GM18498 (cell line): ENCODE measurements around the gene NHS.
"Not testable (repeated sequence)": the region's sequence is repeated elsewhere in the genome, so short reads cannot be mapped to it uniquely, and the experiment has no call there.

Experiments
- ATAC-seq: cut with Tn5 transposase; IDR thresholded peaks from one replicate; pipeline ENCODE4 v1.9.1; 2021; ENCODE audit warnings: mild to moderate bottlenecking, moderate library complexity; ENCODE audit not compliant: unreplicated experiment

NHS gene

GRCh38 chrX:17446269-17446668, 71.3 kb downstream of the NHS start:
- ATAC-seq = not testable (repeated sequence)

- ATAC-seq = no peak
Measured at GRCh38 chrX:17448188-17448587, 73.2 kb downstream of the NHS start.

DNA sequence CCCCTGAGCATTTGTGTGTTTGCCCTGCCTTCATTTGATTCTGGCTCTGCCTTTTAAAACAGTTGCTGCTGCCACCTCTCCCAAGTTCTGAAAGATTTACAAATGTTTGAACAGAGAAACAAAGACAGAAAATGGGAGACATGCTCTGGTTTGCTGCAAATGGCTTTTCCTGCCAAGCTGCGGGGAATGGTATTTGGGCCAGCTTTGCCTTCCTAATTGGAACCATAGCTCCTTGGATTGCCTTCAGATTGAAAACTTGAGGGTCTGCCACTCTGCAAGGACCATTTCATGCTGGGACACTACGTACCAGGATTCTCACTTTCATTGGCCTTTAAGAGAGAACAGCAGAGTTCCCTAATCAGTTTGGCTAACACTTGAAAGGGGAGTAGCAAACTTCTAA, 74.9 kb downstream of the NHS start:
- no peak for ATAC-seq

DNA sequence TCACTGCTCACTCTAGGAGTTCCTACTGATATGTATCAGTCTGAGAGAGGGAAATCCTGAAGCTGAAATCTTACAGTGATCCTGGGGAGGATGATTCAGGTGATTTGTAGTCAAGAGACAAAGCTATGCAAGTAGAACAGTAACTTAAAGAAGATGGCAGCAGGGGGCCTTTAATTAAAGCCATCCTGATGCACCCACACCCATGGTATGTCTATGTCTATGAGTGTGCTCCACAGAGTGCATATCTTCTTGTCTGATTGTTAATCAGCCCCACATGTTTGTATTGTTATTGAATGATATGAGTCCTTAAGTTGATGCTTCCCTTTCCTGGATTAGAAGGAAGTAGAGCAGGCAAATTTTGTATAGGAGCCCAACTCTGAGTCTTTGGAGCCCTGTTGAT, 78.8 kb downstream of the NHS start:
- no peak for ATAC-seq

GRCh38 chrX:17456526-17456925, 81.5 kb downstream of the NHS start:
- no peak for ATAC-seq

DNA sequence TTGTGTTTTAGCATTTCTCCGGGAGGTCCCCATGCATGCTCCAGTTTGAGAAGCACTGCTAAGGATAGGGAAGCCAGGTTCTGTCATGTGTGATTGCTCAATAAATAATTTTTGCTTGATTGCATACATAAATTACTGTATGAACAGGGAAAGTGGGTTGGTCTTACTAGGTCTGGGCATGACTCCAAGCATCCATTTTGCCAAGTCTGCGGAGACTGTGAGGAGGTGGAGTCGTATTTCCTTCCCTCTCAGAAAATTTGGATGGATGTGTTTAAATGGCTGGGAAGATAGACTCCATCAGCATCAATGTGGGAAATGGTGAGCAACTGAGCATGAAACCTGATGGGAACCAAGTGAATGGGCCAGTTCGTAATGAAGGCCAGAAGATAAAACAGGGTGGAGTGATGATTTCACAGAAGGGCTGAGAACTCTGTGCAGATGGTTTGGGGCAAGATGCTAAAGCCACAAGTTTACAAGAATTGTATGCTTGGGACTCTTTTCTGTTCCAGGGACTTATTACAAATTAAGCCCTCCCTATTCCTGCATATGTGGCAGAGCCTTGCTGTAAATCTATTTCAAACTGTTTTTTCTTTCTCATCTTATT, 84.1 kb downstream of the NHS start:
- ATAC-seq = no peak

GRCh38 chrX:17459661-17460060, 84.7 kb downstream of the NHS start:
- no peak for ATAC-seq

DNA sequence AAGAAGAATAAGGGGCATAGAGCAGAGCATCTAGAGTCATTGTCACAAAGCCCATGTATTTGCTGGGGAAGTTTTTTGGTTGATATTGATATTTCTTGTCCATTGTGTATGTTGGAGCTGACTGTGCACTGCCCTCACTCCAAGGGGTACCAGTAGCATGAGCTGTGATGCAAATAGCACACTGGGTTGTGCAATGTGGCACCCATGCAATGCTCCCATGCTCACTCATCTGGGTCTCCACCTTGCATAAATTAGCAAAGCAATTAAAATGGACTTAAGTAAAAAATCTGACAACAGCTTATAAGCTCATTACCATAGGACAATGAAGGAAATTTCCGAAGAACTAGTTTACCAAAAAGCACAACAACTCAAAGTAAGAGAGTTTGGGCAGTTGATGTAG, 87.9 kb downstream of the NHS start:
- ATAC-seq = no peak

GRCh38 chrX:17464194-17464593, 89.2 kb downstream of the NHS start:
- ATAC-seq = no peak

GRCh38 chrX:17465201-17465600, 90.2 kb downstream of the NHS start:
- ATAC-seq = no peak

- no peak for ATAC-seq
Measured at GRCh38 chrX:17465802-17466201, 90.8 kb downstream of the NHS start.

GRCh38 chrX:17470136-17470535, 95.1 kb downstream of the NHS start:
- no peak for ATAC-seq

DNA sequence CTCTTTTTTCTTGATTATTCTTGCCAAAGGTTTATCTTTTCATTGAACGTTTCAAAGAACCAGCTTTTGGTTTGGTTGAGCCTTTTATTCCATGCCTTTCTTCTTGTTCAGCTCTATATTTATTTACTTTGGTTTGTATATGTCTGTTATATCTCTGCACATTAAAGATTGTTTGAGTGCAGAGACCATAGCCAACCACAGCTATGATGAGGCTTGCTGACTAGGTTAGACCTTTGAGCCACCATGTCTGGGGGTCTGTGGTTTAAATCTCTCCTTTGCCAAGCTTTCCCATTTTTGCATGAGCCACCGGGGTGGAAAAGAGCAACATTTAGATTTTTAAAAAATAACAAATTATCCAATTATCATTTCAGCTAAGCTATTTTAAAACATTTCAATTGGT, 96.1 kb downstream of the NHS start:
- ATAC-seq = no peak

GRCh38 chrX:17471861-17472260, 96.9 kb downstream of the NHS start:
- ATAC-seq = no peak

- no peak for ATAC-seq
Measured at GRCh38 chrX:17472424-17472823, 97.4 kb downstream of the NHS start.

- ATAC-seq = no peak
Measured at GRCh38 chrX:17473021-17473420, 98.0 kb downstream of the NHS start.

- no peak for ATAC-seq
Measured at GRCh38 chrX:17474892-17475291, 99.9 kb downstream of the NHS start.

DNA sequence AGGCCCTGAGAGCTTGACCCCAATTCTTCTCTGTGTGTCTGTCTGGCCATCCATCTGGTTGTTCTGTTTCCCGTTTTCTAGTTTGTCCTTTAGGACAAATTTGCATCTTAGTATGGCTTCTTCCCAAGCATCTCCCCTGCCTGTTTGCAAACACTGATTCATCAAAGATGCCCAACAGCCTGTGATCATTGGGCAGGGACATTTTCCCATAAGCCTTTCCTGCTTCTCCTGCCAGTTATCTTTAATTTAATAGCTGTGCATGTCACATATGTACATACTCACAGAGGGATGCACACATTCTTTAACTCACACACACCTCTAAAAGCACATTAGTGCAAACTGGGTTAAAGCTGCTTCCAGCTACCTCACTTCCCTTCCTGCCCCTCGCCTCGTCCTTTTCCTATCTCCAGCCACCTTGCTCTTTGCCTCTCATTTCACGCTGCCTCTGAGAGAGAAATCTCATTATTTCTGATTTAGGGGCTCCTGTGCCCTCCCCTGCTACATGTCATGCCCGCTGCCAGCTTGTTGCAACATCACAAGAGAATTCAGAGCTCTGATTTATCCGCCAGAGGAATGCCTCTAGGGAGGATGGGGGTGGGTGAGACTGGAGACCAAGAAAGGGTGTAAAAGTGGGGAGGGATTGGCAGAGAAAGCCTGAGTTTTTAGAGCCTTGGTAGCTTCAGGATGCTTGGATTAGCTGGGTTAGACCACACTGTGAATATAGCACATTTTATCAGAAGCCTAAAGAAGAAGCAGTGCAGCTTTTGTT, 100.6 kb downstream of the NHS start:
- ATAC-seq = no peak

DNA sequence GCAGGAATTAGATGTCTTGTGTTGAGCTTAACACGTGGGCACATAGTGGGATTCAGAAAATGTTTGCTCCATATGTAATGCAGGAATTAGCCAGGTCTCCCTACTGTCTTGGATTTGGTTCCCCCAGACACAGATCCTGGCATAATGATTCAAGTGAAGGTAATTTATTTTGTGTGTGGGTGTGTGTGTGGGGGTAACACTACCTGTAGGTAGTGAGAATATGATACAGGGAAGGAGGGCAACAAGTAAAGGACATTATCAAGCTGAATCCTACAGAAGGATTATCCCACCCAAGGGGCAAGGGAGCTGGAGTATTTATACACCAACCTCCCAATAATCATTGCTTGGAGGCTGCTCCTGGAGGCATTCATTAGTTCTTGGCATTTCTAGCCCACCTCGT, 101.4 kb downstream of the NHS start:
- ATAC-seq = no peak

GRCh38 chrX:17481086-17481485, 106.1 kb downstream of the NHS start:
- ATAC-seq = no peak

DNA sequence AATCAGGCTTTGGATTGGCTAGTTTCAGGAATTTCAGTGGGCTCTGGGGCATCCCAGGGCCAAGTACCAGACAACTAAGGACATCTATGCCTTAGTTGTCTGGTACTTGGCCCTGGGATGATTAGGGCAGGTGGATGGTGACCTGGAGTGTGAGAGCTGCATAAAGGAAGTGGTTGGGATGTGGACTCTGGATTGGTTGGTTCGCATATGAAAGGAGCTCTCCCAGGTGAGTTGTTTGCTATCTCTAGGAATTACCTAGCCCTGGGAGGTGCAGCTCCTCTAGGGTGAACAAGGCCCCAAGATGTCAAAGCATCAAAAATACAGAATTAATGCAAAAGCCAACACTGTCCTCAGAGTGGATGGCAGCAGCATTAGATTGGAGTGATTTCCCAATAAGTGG, 109.6 kb downstream of the NHS start:
- no peak for ATAC-seq

DNA sequence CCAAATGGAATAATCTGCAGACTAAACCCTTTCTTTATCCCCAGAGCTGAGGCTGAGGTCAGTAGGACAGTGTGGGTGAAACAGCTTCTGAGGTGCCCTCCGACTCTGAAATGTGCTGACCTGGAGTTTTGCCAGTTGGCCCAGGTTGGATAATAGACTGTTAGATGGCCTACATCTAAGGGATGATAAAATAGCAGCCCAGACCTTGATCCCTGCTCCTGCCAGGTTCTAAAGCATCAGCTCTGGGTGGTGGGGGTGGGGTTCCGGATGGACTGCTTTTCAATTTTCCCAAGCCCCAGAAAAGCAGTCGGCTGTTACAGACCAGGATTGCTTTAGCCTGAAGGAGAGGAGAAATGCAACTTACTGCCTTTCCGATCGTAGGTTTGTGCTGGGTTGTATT, 110.4 kb downstream of the NHS start:
- no peak for ATAC-seq

DNA sequence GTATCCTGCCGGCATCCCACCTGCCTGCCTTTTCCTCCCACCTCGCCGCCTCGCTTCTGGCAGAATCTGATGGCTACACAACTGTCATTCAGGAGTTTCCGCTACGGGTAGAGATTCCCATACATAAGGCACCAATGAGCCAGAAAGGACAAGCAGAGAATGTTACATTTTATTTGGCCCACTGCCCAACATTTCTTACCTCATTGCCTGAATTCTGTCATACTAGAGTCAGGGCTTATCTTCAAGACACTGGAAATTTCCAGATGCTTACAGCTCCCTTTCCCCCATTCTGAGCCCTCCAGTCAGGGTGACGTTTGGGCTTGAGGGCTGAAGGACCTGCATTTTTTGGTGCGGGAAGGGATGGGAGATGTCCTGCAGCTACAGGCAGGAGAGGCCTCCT, 113.0 kb downstream of the NHS start:
- ATAC-seq = no peak
